ENCODE data around the gene CD19. TPM values are rescaled to one million over a fixed set of nuclear protein-coding genes. Genes with fewer than 3 reads are reported as not detected.
A peak's percentile ranks its signal among the peaks of the same experiment; 100 is the strongest.

CD19 gene
- total RNA-seq, 1 donor from 2014 or later, result not detected

GRCh38 chr16:28980929-28981328, 49.2 kb downstream of the CD19 start:
- intact Hi-C loops (cut with DNase I), result no loop called here

DNA sequence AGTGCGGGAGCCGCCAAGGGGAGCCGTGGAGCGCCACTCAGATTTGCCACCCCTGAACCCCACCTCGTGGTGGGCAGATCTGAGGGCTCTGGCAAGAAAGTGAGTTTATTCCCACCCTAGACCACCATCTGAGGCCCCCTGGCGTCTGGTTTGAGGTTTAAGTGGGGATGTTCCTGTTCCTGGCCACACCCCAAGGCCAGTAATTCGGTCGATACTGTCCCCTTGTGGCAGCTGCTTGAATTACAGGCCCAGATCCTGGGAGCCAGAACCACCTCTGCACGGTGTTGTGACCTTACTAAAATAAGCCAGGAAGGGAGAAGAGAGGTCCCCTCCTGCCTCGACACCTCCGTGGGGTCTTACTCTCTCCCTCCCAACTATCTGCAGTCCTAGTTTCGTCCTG, 49.7 kb downstream of the CD19 start:
- peaks cover 3% of the 10 kb centered on the region for H3K4me1 ChIP-seq
- H3K27ac ChIP-seq, result no peak overlapping the region
- peaks cover 0 to 55% of the 10 kb centered on the region in 2 donors for H3K36me3 ChIP-seq
- DNase-seq (ENCODE audit: extremely low spot score in 2 of 2), result no peak
- TF ChIP-seq POLR2AphosphoS5 (IDR thresholded peaks at IDR 0.05; ENCODE audit: insufficient read depth in 1 of 2, low read depth in 1 of 2) (no peak), POLR2A (IDR thresholded peaks at IDR 0.05) (no peak), CTCF (IDR thresholded peaks at IDR 0.05) (no peak)
- no peak overlapping the region for H3K4me3 ChIP-seq
- H3K9me3 ChIP-seq, result no peaks in the 10 kb centered on the region
- intact Hi-C loops (cut with DNase I), result no loop called here
- H3K27me3 ChIP-seq, result no peaks in the 10 kb centered on the region

More at GRCh38 chr16:28980929-28981328, 49.2 kb downstream of the CD19 start:
- H3K36me3 ChIP-seq, result peaks cover 0 to 51% of the 10 kb centered on the region in 2 donors
- H3K27ac ChIP-seq, result no peak overlapping the region
- peaks cover 8% of the 10 kb centered on the region for H3K4me1 ChIP-seq
- H3K27me3 ChIP-seq, result no peaks in the 10 kb centered on the region
- H3K9me3 ChIP-seq, result no peaks in the 10 kb centered on the region
- no peak for DNase-seq (ENCODE audit: extremely low spot score in 2 of 2)
- TF ChIP-seq CTCF (IDR thresholded peaks at IDR 0.05), result no peak
- TF ChIP-seq POLR2A (IDR thresholded peaks at IDR 0.05), result no peak
- TF ChIP-seq POLR2AphosphoS5 (IDR thresholded peaks at IDR 0.05; ENCODE audit: insufficient read depth in 1 of 2, low read depth in 1 of 2), result no peak
- no peak overlapping the region for H3K4me3 ChIP-seq

- Histone ChIP-seq H3K36me3 (peaks cover 0 to 64% of the 10 kb centered on the region in 2 donors), H3K4me3 (no peak overlapping the region), H3K4me1 (no peaks in the 10 kb centered on the region), H3K27me3 (no peaks in the 10 kb centered on the region), H3K27ac (no peak overlapping the region), H3K9me3 (peaks cover 4% of the 10 kb centered on the region)
- intact Hi-C loops (cut with DNase I), result no loop called here
- no peak for DNase-seq (ENCODE audit: extremely low spot score in 2 of 2)
- no peak for TF ChIP-seq CTCF (IDR thresholded peaks at IDR 0.05)
- TF ChIP-seq POLR2AphosphoS5 (IDR thresholded peaks at IDR 0.05; ENCODE audit: insufficient read depth in 1 of 2, low read depth in 1 of 2), result no peak
- TF ChIP-seq POLR2A (IDR thresholded peaks at IDR 0.05), result no peak
Observed at GRCh38 chr16:28982418-28982817, 50.6 kb downstream of the CD19 start.

- no peak for DNase-seq (ENCODE audit: extremely low spot score in 2 of 2)
- TF ChIP-seq CTCF (IDR thresholded peaks at IDR 0.05), result no peak
- no peak for TF ChIP-seq POLR2AphosphoS5 (IDR thresholded peaks at IDR 0.05; ENCODE audit: insufficient read depth in 1 of 2, low read depth in 1 of 2)
- TF ChIP-seq POLR2A (IDR thresholded peaks at IDR 0.05), result no peak
- H3K36me3 ChIP-seq, result peaks cover 0 to 70% of the 10 kb centered on the region in 2 donors
- H3K4me1 ChIP-seq, result no peaks in the 10 kb centered on the region
- H3K27me3 ChIP-seq, result no peaks in the 10 kb centered on the region
- intact Hi-C loops (cut with DNase I), result no loop called here
- peaks cover 4% of the 10 kb centered on the region for H3K9me3 ChIP-seq
- H3K4me3 ChIP-seq, result no peak overlapping the region
- no peak overlapping the region for H3K27ac ChIP-seq
Observed at GRCh38 chr16:28982949-28983348, 51.2 kb downstream of the CD19 start.

GRCh38 chr16:28983644-28984043, 51.9 kb downstream of the CD19 start:
- H3K9me3 ChIP-seq, result peaks cover 4% of the 10 kb centered on the region
- H3K4me3 ChIP-seq, result no peak overlapping the region
- no peak for TF ChIP-seq POLR2A (IDR thresholded peaks at IDR 0.05)
- no peak for TF ChIP-seq POLR2AphosphoS5 (IDR thresholded peaks at IDR 0.05; ENCODE audit: insufficient read depth in 1 of 2, low read depth in 1 of 2)
- no peak for TF ChIP-seq CTCF (IDR thresholded peaks at IDR 0.05)
- H3K27ac ChIP-seq, result peak overlapping the region; percentile 29
- H3K27me3 ChIP-seq, result no peaks in the 10 kb centered on the region
- no peak for DNase-seq (ENCODE audit: extremely low spot score in 2 of 2)
- intact Hi-C loops (cut with DNase I), result no loop called here
- no peaks in the 10 kb centered on the region for H3K4me1 ChIP-seq
- peaks cover 0 to 71% of the 10 kb centered on the region in 2 donors for H3K36me3 ChIP-seq
